Activated naive CD4-positive, alpha-beta T cell treated with anti-CD3 and anti-CD28 coated beads for 36 hours (primary cell): ENCODE measurements around the gene ZNRF1. TPM values are rescaled to one million over a fixed set of nuclear protein-coding genes. Genes with fewer than 3 reads are reported as not detected.

Experiments used
- CTCF ChIA-PET: fragments of 350-600 bp; sonication (Branson Sonifier 250); formaldehyde crosslinking; loops from one replicate; lab custom pipeline; 2021; ENCODE audit warnings: antibody characterized with exemption; lab: Charles Lee
- DNase-seq: peaks from one replicate; pipeline ENCODE4 v3.0.0-alpha.2; 2020
- H3K27ac Mint-ChIP-seq: one replicate; pipeline ENCODE4 v1.8.0; 2021; ENCODE audit warnings: mild to moderate bottlenecking, mixed read lengths
- H3K27me3 Mint-ChIP-seq: one replicate; pipeline ENCODE4 v1.8.0; 2021; ENCODE audit warnings: low read depth, mixed read lengths
- H3K36me3 Mint-ChIP-seq: one replicate; pipeline ENCODE4 v1.8.0; 2021; ENCODE audit warnings: low read depth, mixed read lengths
- H3K4me1 Mint-ChIP-seq: one replicate; pipeline ENCODE4 v1.8.0; 2021; ENCODE audit warnings: low read depth, mixed read lengths
- H3K4me3 Mint-ChIP-seq: one replicate; pipeline ENCODE4 v1.8.0; 2021; ENCODE audit warnings: mild to moderate bottlenecking, moderate library complexity, mixed read lengths
- H3K9me3 Mint-ChIP-seq: one replicate; pipeline ENCODE4 v1.8.0; 2021; ENCODE audit warnings: mixed read lengths
- intact Hi-C: fragments of 100-400 bp; cut with micrococcal nuclease; formaldehyde crosslinking; loops from one replicate; pipeline ENCODE4 v1.15.1; 2023
- total RNA-seq, 2 experiments: library from RNA; stranded (reverse); gene quantifications; one replicate each; pipeline ENCODE4 v1.2.3, GENCODE V29; 2021

ZNRF1 gene
- total RNA-seq, 2 experiments from 2014 or later, result 35.3 to 35.7 TPM

- peaks cover under 1% of the 10 kb centered on the region for H3K9me3 Mint-ChIP-seq
- CTCF ChIA-PET, result no interaction called here
- H3K27ac Mint-ChIP-seq, result no peak overlapping the region
- no peaks in the 10 kb centered on the region for H3K27me3 Mint-ChIP-seq
- no peaks in the 10 kb centered on the region for H3K36me3 Mint-ChIP-seq
- H3K4me3 Mint-ChIP-seq, result no peak overlapping the region
- DNase-seq, result no peak
- intact Hi-C loops, result no loop called here
- peaks cover 19% of the 10 kb centered on the region for H3K4me1 Mint-ChIP-seq
Measured at GRCh38 chr16:75027520-75028300, 28.9 kb downstream of the ZNRF1 start.

DNA sequence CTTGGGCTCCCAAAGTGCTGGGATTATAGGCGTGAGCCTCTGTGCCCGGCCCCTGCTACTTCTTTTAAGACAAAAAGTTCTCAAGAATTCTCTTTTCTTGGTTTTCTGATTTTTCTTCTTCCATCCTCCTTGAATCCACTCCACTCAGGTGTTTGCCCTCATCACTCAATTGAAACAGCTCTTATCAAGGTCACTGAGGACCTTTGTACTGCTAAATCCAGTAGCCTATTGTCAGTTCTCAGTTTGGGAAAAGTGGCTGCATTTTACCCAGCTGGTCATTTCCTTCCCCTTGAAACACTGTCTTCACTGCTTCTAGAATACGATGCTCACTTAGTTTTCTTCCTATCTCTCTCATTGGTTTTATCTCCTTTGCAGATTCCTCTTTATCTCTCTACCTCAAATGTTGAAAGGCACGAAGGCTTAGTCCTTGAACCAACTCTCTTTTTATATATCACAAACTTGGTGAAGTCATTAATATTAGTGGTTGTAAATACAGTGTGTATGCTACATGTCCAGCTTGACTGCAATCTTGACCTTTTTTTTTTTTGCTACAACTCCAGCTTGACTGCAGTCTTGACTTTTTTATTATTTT is 29.8 kb downstream of the ZNRF1 start:
- no peaks in the 10 kb centered on the region for H3K36me3 Mint-ChIP-seq
- no peak overlapping the region for H3K27ac Mint-ChIP-seq
- DNase-seq, result no peak
- intact Hi-C loops, result no loop called here
- H3K4me1 Mint-ChIP-seq, result peaks cover 12% of the 10 kb centered on the region
- H3K27me3 Mint-ChIP-seq, result no peaks in the 10 kb centered on the region
- H3K9me3 Mint-ChIP-seq, result no peaks in the 10 kb centered on the region
- CTCF ChIA-PET, result no interaction called here
- H3K4me3 Mint-ChIP-seq, result no peak overlapping the region

- H3K4me3 Mint-ChIP-seq, result no peak overlapping the region
- H3K4me1 Mint-ChIP-seq, result peaks cover 4% of the 10 kb centered on the region
- CTCF ChIA-PET, result no interaction called here
- H3K27me3 Mint-ChIP-seq, result no peaks in the 10 kb centered on the region
- H3K27ac Mint-ChIP-seq, result no peak overlapping the region
- no peaks in the 10 kb centered on the region for H3K9me3 Mint-ChIP-seq
- intact Hi-C loops, result no loop called here
- H3K36me3 Mint-ChIP-seq, result no peaks in the 10 kb centered on the region
- no peak for DNase-seq
Measured at GRCh38 chr16:75029854-75030253, 31.0 kb downstream of the ZNRF1 start.

DNA sequence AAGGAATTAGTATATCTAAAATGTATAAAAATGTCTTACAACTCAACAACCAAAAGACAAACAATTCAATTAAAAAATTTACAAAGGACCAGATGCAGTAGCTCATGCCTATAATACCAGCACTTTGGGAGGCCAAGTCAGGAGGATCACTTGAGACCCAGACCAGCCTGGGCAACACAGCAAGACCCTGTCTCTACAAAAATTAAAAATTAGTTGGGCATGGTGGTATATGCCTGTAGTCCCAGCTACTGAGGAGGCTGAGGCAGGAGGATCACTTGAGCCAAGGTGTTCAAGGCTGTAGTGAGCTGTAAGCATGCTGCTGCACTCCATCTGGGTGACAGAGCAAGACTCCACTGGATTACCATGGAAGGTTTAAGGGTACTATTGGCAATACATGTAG is 33.8 kb downstream of the ZNRF1 start:
- Mint-ChIP-seq H3K36me3 (peaks cover 2% of the 10 kb centered on the region), H3K27me3 (no peaks in the 10 kb centered on the region), H3K4me3 (no peak overlapping the region), H3K27ac (no peak overlapping the region), H3K4me1 (peaks cover 3% of the 10 kb centered on the region), H3K9me3 (peaks cover 6% of the 10 kb centered on the region)
- no peak for DNase-seq
- CTCF ChIA-PET, result no interaction called here
- intact Hi-C loops, result no loop called here

- no peak overlapping the region for H3K27ac Mint-ChIP-seq
- CTCF ChIA-PET, result interaction anchor here (0.6 kb wide), 1 partner anchor 9 kb away, joined by 3 read pairs; no protein-coding TSS in a partner anchor
- intact Hi-C loops, result no loop called here
Measured at GRCh38 chr16:75035410-75035968, 36.7 kb downstream of the ZNRF1 start.

DNA sequence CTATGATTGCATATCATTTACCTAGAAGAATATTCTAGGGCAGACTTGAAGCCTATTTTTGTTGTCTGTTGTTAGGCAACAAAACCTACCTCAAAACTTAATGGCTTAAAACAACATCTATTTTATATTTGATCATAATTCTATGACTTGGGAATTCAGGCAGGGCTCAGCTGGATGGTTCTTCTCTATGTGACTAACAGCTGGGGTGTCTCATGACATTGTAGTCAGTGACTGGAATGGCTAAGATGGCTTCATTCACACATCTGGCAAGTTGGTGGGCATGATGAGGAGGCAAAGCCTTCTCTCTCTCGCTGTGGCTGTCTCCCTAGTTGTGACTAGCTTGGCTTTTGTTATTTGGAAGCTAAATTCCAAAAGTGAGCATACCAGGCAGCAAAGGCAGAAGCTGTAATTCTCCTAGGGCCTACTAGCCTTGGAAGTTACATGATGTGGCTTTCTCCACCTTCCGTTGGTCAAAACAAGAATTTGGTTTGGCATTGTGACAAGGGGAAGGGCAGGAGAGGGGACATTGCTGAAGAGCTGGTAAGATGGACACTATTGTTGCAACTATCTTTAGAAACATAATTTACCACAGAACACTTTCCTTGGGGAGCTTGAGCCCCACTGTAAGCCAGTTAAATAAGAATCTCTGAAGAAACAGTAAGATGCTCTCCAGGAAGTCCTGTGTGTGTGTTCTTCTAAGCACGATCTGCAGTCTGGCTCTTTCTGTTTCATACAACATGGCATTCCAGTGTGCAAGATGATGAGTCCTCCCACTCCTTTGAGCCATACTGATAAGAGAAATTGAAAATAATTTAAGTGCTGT is 39.4 kb downstream of the ZNRF1 start:
- DNase-seq, result no peak
- CTCF ChIA-PET, result interaction anchor here (1.5 to 2.0 kb wide), 2 partner anchors 26 to 73 kb away, joined by 5 to 7 read pairs; no protein-coding TSS in a partner anchor
- H3K4me3 Mint-ChIP-seq, result no peak overlapping the region
- peaks cover 13% of the 10 kb centered on the region for H3K4me1 Mint-ChIP-seq
- peaks cover 15% of the 10 kb centered on the region for H3K9me3 Mint-ChIP-seq
- H3K36me3 Mint-ChIP-seq, result peaks cover 9% of the 10 kb centered on the region
- H3K27me3 Mint-ChIP-seq, result no peaks in the 10 kb centered on the region
- no peak overlapping the region for H3K27ac Mint-ChIP-seq
- intact Hi-C loops, result no loop called here

More at GRCh38 chr16:75035410-75035968, 36.7 kb downstream of the ZNRF1 start:
- no peak for DNase-seq
- peaks cover 9% of the 10 kb centered on the region for H3K36me3 Mint-ChIP-seq
- H3K4me3 Mint-ChIP-seq, result no peak overlapping the region
- H3K27me3 Mint-ChIP-seq, result no peaks in the 10 kb centered on the region
- H3K4me1 Mint-ChIP-seq, result peaks cover 10% of the 10 kb centered on the region
- H3K9me3 Mint-ChIP-seq, result peaks cover 15% of the 10 kb centered on the region

DNA sequence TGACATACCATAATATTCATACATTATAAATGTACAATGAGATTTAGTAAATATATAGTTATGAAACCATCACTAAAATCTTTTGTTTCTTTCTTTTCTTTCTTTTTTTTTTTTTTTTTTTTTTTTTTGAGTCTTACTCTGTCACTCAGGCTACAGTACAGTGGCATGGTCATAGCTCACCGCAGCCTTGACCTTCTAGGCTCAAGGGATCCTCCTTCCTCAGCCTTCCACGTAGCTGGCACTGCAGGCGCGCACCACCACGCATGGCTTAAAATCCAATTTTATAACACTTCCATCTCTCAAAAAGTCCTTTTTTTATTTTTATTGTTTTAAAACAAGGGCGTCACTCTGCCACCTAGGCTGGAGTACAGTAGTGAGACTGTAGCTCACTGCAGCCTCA is 41.1 kb downstream of the ZNRF1 start:
- peaks cover 15% of the 10 kb centered on the region for H3K9me3 Mint-ChIP-seq
- no peak overlapping the region for H3K27ac Mint-ChIP-seq
- no peak for DNase-seq
- H3K27me3 Mint-ChIP-seq, result no peaks in the 10 kb centered on the region
- H3K4me3 Mint-ChIP-seq, result no peak overlapping the region
- H3K36me3 Mint-ChIP-seq, result peaks cover 9% of the 10 kb centered on the region
- intact Hi-C loops, result no loop called here
- H3K4me1 Mint-ChIP-seq, result peaks cover 13% of the 10 kb centered on the region
- CTCF ChIA-PET, result interaction anchor here (1.0 kb wide), 1 partner anchor 71 kb away, joined by 4 read pairs; no protein-coding TSS in a partner anchor

GRCh38 chr16:75042426-75043174 is 43.8 kb downstream of the ZNRF1 start:
- no peak overlapping the region for H3K27ac Mint-ChIP-seq
- no peaks in the 10 kb centered on the region for H3K27me3 Mint-ChIP-seq
- CTCF ChIA-PET, result no interaction called here
- peaks cover 12% of the 10 kb centered on the region for H3K4me1 Mint-ChIP-seq
- H3K36me3 Mint-ChIP-seq, result peaks cover 7% of the 10 kb centered on the region
- no peak for DNase-seq
- H3K9me3 Mint-ChIP-seq, result peaks cover 10% of the 10 kb centered on the region
- no peak overlapping the region for H3K4me3 Mint-ChIP-seq
- intact Hi-C loops, result no loop called here

- intact Hi-C loops, result no loop called here
- no peak for DNase-seq
- Mint-ChIP-seq H3K27me3 (no peaks in the 10 kb centered on the region), H3K4me3 (no peak overlapping the region), H3K4me1 (peaks cover 11% of the 10 kb centered on the region), H3K9me3 (peaks cover 2% of the 10 kb centered on the region), H3K27ac (no peak overlapping the region), H3K36me3 (peaks cover under 1% of the 10 kb centered on the region)
- CTCF ChIA-PET, result interaction anchor here (1.2 kb wide), 1 partner anchor 20 kb away, joined by 4 read pairs; no protein-coding TSS in a partner anchor
Measured at GRCh38 chr16:75043175-75043895, 44.5 kb downstream of the ZNRF1 start.

DNA sequence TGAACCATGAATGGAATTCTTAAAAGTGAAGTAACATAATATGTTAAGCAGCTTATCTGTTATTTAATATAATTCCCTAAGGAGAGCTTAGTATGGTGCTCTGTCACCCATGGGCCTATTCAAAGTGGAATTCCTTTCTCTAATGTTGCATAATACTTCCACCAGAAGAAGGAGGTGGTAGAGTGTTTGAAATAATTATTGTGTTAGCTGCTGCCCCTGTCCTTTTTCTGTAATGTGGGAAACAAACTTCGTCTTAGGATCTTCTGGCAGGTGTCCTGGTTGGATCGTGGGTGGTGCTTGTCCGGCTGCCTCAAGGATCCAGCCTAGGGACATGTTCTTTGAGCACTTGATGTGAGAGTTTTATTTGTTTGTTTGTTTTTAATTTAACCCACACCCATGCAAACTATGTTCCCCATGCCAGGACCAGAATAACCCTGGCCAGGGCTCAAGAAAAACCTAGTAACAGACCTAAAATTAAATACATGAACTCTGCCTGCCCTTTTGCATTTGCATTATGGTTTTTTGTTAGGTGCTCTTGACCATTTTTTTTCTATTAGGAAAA is 46.1 kb downstream of the ZNRF1 start:
- intact Hi-C loops, result no loop called here
- H3K27me3 Mint-ChIP-seq, result no peaks in the 10 kb centered on the region
- CTCF ChIA-PET, result interaction anchor here (1.2 to 1.9 kb wide), 2 partner anchors 8 to 67 kb away, joined by 4 to 5 read pairs; no protein-coding TSS in a partner anchor
- DNase-seq, result no peak
- no peak overlapping the region for H3K27ac Mint-ChIP-seq
- no peaks in the 10 kb centered on the region for H3K9me3 Mint-ChIP-seq
- H3K4me3 Mint-ChIP-seq, result no peak overlapping the region
- peaks cover 5% of the 10 kb centered on the region for H3K4me1 Mint-ChIP-seq
- H3K36me3 Mint-ChIP-seq, result no peaks in the 10 kb centered on the region

DNA sequence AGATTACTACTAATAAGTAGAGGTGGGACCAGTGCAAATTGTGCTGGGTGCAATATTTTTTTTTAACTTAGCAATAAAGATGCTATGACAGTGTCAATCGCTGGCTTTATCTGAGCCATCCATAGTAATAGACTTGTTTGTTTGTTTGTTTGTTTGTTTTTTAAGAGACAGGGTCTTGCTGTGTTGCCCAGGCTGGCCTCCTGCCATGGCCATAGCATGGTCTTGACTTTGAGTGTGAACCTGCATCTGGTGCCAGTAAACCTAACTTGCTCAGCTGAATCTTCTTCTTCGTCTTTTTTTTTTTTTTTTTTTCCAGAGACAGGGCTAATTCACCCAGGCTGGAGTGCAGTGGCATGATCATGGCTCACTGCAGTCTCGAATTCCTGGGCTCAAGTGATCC is 46.6 kb downstream of the ZNRF1 start:
- Mint-ChIP-seq H3K36me3 (no peaks in the 10 kb centered on the region), H3K4me1 (peaks cover 5% of the 10 kb centered on the region), H3K9me3 (no peaks in the 10 kb centered on the region), H3K27ac (no peak overlapping the region), H3K27me3 (no peaks in the 10 kb centered on the region), H3K4me3 (no peak overlapping the region)
- intact Hi-C loops, result no loop called here
- DNase-seq, result no peak
- CTCF ChIA-PET, result interaction anchor here (1.2 to 1.9 kb wide), 2 partner anchors 8 to 66 kb away, joined by 4 to 5 read pairs; no protein-coding TSS in a partner anchor
